Vagina (tissue), 2 donors: ENCODE measurements around the gene PHTF2. TPM values are rescaled to one million over a fixed set of nuclear protein-coding genes. Genes with fewer than 3 reads are reported as not detected.

ENCODE experiments used
- DNase-seq, 2 donors: peaks; one replicate each; pipeline ENCODE4 v3.0.0-alpha.2; 2017; ENCODE audit errors: extremely low spot score in 2 of 2
- H3K27ac ChIP-seq: fragments of 200-600 bp; sonication (generic); one replicate; pipeline ENCODE4 v1.5.1; 2019
- H3K27me3 ChIP-seq: fragments of 200-600 bp; sonication (generic); one replicate; pipeline ENCODE4 v1.5.1; 2019
- H3K36me3 ChIP-seq, 2 donors: fragments of 200-600 bp; sonication (generic); one replicate each; pipeline ENCODE4 v1.5.1; 2017 to 2019
- H3K4me1 ChIP-seq: fragments of 200-600 bp; sonication (generic); one replicate; pipeline ENCODE4 v1.5.1; 2019
- H3K4me3 ChIP-seq, 2 donors: fragments of 200-600 bp; sonication (generic); 1 replicate in 1 of 2; 2 replicates in 1 of 2; pipeline ENCODE4 v1.5.1; 2016 to 2019
- H3K9me3 ChIP-seq: fragments of 200-600 bp; sonication (generic); one replicate; pipeline ENCODE4 v1.5.1; 2019
- CTCF ChIP-seq, 3 experiments: fragments of 450-650 bp in 2 of 3; fragments of 200-600 bp in 1 of 3; sonication (generic) in 1 of 3; IDR thresholded peaks; one replicate each; pipeline ENCODE4 v1.5.1; 2017 to 2019; ENCODE audit warnings: antibody characterized with exemption in 3 of 3, mild to moderate bottlenecking in 2 of 3, moderate library complexity in 2 of 3
- POLR2A ChIP-seq, 2 donors: fragments of 450-650 bp; IDR thresholded peaks; one replicate each; pipeline ENCODE4 v1.6.1; 2017; ENCODE audit warnings: antibody characterized with exemption in 2 of 2, mild to moderate bottlenecking in 2 of 2, moderate library complexity in 2 of 2
- POLR2AphosphoS5 ChIP-seq, 2 donors: sonication (generic); formaldehyde crosslinking; IDR thresholded peaks; one replicate each; pipeline ENCODE4 v1.9.0; 2017; ENCODE audit warnings: antibody characterized with exemption in 2 of 2, mild to moderate bottlenecking in 2 of 2, low read depth in 1 of 2; ENCODE audit not compliant: insufficient read depth in 1 of 2
- intact Hi-C: fragments of 100-400 bp; cut with DNase I; formaldehyde crosslinking; loops from one replicate; pipeline ENCODE4 v1.15.1; 2023
- total RNA-seq: library from RNA; depleted of rRNA; stranded (reverse); fragments of >200 nt; gene quantifications from one replicate; pipeline ENCODE4 v1.2.3, GENCODE V29; 2016

Gene PHTF2
- total RNA-seq, 1 donor from 2014 or later = 12.0 TPM

- no peaks in the 10 kb centered on the region for H3K27me3 ChIP-seq
- no peak for TF ChIP-seq POLR2A (IDR thresholded peaks at IDR 0.05)
- no peak for TF ChIP-seq POLR2AphosphoS5 (IDR thresholded peaks at IDR 0.05; ENCODE audit: insufficient read depth in 1 of 2, low read depth in 1 of 2)
- TF ChIP-seq CTCF (IDR thresholded peaks at IDR 0.05) = no peak
- intact Hi-C loops = no loop called here
- H3K4me3 ChIP-seq = no peak overlapping the region
- no peaks in the 10 kb centered on the region for H3K9me3 ChIP-seq
- H3K36me3 ChIP-seq = no peaks in the 10 kb centered on the region
- DNase-seq = no peak
- peaks cover 6% of the 10 kb centered on the region for H3K4me1 ChIP-seq
- no peak overlapping the region for H3K27ac ChIP-seq
Measured at GRCh38 chr7:77855371-77856083, 57.0 kb downstream of the PHTF2 start.

GRCh38 chr7:77858278-77858677, 59.7 kb downstream of the PHTF2 start:
- Histone ChIP-seq H3K9me3 (no peaks in the 10 kb centered on the region), H3K36me3 (no peaks in the 10 kb centered on the region), H3K4me1 (peaks cover 6% of the 10 kb centered on the region), H3K27me3 (no peaks in the 10 kb centered on the region), H3K4me3 (no peak overlapping the region), H3K27ac (no peak overlapping the region)
- no peak for DNase-seq
- TF ChIP-seq CTCF (IDR thresholded peaks at IDR 0.05) (no peak), POLR2A (IDR thresholded peaks at IDR 0.05) (no peak), POLR2AphosphoS5 (IDR thresholded peaks at IDR 0.05; ENCODE audit: insufficient read depth in 1 of 2, low read depth in 1 of 2) (no peak)
- intact Hi-C loops = no loop called here

GRCh38 chr7:77859343-77859742, 60.8 kb downstream of the PHTF2 start:
- no peak overlapping the region for H3K4me3 ChIP-seq
- DNase-seq = no peak
- H3K27me3 ChIP-seq = no peaks in the 10 kb centered on the region
- no peaks in the 10 kb centered on the region for H3K36me3 ChIP-seq
- no peak overlapping the region for H3K27ac ChIP-seq
- no peaks in the 10 kb centered on the region for H3K9me3 ChIP-seq
- TF ChIP-seq POLR2AphosphoS5 (IDR thresholded peaks at IDR 0.05; ENCODE audit: insufficient read depth in 1 of 2, low read depth in 1 of 2) = no peak
- TF ChIP-seq CTCF (IDR thresholded peaks at IDR 0.05) = no peak
- intact Hi-C loops = no loop called here
- peaks cover 6% of the 10 kb centered on the region for H3K4me1 ChIP-seq

- no peaks in the 10 kb centered on the region for H3K36me3 ChIP-seq
- TF ChIP-seq CTCF (IDR thresholded peaks at IDR 0.05) (no peak), POLR2A (IDR thresholded peaks at IDR 0.05) (no peak), POLR2AphosphoS5 (IDR thresholded peaks at IDR 0.05; ENCODE audit: insufficient read depth in 1 of 2, low read depth in 1 of 2) (no peak)
Measured at GRCh38 chr7:77862691-77863090, 64.1 kb downstream of the PHTF2 start.

GRCh38 chr7:77863860-77864259, 65.3 kb downstream of the PHTF2 start:
- no peaks in the 10 kb centered on the region for H3K9me3 ChIP-seq
- no peak for TF ChIP-seq POLR2A (IDR thresholded peaks at IDR 0.05)
- no peak for TF ChIP-seq CTCF (IDR thresholded peaks at IDR 0.05)
- H3K36me3 ChIP-seq = no peaks in the 10 kb centered on the region
- intact Hi-C loops = no loop called here
- no peak overlapping the region for H3K4me3 ChIP-seq
- no peaks in the 10 kb centered on the region for H3K27me3 ChIP-seq
- H3K4me1 ChIP-seq = peaks cover 6% of the 10 kb centered on the region
- H3K27ac ChIP-seq = no peak overlapping the region
- DNase-seq = no peak

More at GRCh38 chr7:77862691-77863090, 64.1 kb downstream of the PHTF2 start:
- H3K27me3 ChIP-seq = no peaks in the 10 kb centered on the region
- no peak overlapping the region for H3K27ac ChIP-seq
- H3K4me1 ChIP-seq = peaks cover 12% of the 10 kb centered on the region
- no peak for DNase-seq
- no peaks in the 10 kb centered on the region for H3K9me3 ChIP-seq
- intact Hi-C loops = no loop called here
- no peak overlapping the region for H3K4me3 ChIP-seq
